ENCODE measurements around the gene CMBL. TPM values are rescaled to one million over a fixed set of nuclear protein-coding genes. Genes with fewer than 3 reads are reported as not detected.

CMBL gene
- total and polyA plus RNA-seq, 2 of the 13 experiments (the other 11 are each of a cell fraction or from before 2014, with no cell fraction given): 11.5 to 17.0 TPM

GRCh38 chr5:10283927-10284635 is 23.6 kb downstream of the CMBL start (continued):
- TF ChIP-seq KDM2A (CRISPR knock-in tag; IDR thresholded peaks at IDR 0.05; ENCODE audit: borderline replicate concordance, low read depth) (peak; percentile 70; the same call in 1 of the 2 replicates), GABPB1 (CRISPR knock-in tag; IDR thresholded peaks at IDR 0.05) (peak; percentile 30; the same call in 1 of the 2 replicates), SMC3 (IDR thresholded peaks at IDR 0.05; ENCODE audit: low read length) (peak; percentile 64; the same call in 1 of the 2 replicates), ZSCAN9 (CRISPR knock-in tag; IDR thresholded peaks at IDR 0.05; ENCODE audit: borderline replicate concordance) (peak; percentile 43; the same call in 1 of the 2 replicates), KDM5B (CRISPR knock-in tag; IDR thresholded peaks at IDR 0.05; ENCODE audit: borderline replicate concordance) (0 out of 2 replicates have a peak, but pooled peaks have one; percentile 47), ZBTB38 (CRISPR knock-in tag; IDR thresholded peaks at IDR 0.05) (peak; percentile 70; the same call in 1 of the 2 replicates), TEAD3 (CRISPR knock-in tag; optimal IDR thresholded peaks at IDR 0.05; ENCODE audit: borderline replicate concordance) (no peak), POGZ (CRISPR knock-in tag; IDR thresholded peaks at IDR 0.05) (peak; percentile 33; the same call in 1 of the 2 replicates), MXI1 (IDR thresholded peaks at IDR 0.05; ENCODE audit: borderline replicate concordance, low read depth, low read length) (peak; percentile 58; the same call in 1 of the 3 replicates), RXRB (CRISPR knock-in tag; IDR thresholded peaks at IDR 0.05; ENCODE audit: borderline replicate concordance) (no peak)
- TF ChIP-seq, protein P1, sequence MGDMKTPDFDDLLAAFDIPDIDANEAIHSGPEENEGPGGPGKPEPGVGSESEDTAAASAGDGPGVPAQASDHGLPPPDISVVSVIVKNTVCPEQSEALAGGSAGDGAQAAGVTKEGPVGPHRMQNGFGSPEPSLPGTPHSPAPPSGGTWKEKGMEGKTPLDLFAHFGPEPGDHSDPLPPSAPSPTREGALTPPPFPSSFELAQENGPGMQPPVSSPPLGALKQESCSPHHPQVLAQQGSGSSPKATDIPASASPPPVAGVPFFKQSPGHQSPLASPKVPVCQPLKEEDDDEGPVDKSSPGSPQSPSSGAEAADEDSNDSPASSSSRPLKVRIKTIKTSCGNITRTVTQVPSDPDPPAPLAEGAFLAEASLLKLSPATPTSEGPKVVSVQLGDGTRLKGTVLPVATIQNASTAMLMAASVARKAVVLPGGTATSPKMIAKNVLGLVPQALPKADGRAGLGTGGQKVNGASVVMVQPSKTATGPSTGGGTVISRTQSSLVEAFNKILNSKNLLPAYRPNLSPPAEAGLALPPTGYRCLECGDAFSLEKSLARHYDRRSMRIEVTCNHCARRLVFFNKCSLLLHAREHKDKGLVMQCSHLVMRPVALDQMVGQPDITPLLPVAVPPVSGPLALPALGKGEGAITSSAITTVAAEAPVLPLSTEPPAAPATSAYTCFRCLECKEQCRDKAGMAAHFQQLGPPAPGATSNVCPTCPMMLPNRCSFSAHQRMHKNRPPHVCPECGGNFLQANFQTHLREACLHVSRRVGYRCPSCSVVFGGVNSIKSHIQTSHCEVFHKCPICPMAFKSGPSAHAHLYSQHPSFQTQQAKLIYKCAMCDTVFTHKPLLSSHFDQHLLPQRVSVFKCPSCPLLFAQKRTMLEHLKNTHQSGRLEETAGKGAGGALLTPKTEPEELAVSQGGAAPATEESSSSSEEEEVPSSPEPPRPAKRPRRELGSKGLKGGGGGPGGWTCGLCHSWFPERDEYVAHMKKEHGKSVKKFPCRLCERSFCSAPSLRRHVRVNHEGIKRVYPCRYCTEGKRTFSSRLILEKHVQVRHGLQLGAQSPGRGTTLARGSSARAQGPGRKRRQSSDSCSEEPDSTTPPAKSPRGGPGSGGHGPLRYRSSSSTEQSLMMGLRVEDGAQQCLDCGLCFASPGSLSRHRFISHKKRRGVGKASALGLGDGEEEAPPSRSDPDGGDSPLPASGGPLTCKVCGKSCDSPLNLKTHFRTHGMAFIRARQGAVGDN (CRISPR knock-in tag; IDR thresholded peaks at IDR 0.05): peak; percentile 58
- TF ChIP-seq, protein P2, sequence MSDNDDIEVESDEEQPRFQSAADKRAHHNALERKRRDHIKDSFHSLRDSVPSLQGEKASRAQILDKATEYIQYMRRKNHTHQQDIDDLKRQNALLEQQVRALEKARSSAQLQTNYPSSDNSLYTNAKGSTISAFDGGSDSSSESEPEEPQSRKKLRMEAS (IDR thresholded peaks at IDR 0.05): peak; percentile 44; the same call in 1 of the 2 replicates
- TF ChIP-seq, protein P3, sequence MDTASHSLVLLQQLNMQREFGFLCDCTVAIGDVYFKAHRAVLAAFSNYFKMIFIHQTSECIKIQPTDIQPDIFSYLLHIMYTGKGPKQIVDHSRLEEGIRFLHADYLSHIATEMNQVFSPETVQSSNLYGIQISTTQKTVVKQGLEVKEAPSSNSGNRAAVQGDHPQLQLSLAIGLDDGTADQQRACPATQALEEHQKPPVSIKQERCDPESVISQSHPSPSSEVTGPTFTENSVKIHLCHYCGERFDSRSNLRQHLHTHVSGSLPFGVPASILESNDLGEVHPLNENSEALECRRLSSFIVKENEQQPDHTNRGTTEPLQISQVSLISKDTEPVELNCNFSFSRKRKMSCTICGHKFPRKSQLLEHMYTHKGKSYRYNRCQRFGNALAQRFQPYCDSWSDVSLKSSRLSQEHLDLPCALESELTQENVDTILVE (CRISPR knock-in tag; IDR thresholded peaks at IDR 0.05): 0 out of 2 replicates have a peak, but pooled peaks have one; percentile 47
- TF ChIP-seq, protein P4, sequence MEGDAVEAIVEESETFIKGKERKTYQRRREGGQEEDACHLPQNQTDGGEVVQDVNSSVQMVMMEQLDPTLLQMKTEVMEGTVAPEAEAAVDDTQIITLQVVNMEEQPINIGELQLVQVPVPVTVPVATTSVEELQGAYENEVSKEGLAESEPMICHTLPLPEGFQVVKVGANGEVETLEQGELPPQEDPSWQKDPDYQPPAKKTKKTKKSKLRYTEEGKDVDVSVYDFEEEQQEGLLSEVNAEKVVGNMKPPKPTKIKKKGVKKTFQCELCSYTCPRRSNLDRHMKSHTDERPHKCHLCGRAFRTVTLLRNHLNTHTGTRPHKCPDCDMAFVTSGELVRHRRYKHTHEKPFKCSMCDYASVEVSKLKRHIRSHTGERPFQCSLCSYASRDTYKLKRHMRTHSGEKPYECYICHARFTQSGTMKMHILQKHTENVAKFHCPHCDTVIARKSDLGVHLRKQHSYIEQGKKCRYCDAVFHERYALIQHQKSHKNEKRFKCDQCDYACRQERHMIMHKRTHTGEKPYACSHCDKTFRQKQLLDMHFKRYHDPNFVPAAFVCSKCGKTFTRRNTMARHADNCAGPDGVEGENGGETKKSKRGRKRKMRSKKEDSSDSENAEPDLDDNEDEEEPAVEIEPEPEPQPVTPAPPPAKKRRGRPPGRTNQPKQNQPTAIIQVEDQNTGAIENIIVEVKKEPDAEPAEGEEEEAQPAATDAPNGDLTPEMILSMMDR (CRISPR knock-in tag; IDR thresholded peaks at IDR 0.05): peak; percentile 90
- TF ChIP-seq, protein P5, sequence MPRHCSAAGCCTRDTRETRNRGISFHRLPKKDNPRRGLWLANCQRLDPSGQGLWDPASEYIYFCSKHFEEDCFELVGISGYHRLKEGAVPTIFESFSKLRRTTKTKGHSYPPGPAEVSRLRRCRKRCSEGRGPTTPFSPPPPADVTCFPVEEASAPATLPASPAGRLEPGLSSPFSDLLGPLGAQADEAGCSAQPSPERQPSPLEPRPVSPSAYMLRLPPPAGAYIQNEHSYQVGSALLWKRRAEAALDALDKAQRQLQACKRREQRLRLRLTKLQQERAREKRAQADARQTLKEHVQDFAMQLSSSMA (CRISPR knock-in tag; IDR thresholded peaks at IDR 0.05): no peak
- TF ChIP-seq, protein P6, sequence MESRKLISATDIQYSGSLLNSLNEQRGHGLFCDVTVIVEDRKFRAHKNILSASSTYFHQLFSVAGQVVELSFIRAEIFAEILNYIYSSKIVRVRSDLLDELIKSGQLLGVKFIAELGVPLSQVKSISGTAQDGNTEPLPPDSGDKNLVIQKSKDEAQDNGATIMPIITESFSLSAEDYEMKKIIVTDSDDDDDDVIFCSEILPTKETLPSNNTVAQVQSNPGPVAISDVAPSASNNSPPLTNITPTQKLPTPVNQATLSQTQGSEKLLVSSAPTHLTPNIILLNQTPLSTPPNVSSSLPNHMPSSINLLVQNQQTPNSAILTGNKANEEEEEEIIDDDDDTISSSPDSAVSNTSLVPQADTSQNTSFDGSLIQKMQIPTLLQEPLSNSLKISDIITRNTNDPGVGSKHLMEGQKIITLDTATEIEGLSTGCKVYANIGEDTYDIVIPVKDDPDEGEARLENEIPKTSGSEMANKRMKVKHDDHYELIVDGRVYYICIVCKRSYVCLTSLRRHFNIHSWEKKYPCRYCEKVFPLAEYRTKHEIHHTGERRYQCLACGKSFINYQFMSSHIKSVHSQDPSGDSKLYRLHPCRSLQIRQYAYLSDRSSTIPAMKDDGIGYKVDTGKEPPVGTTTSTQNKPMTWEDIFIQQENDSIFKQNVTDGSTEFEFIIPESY (CRISPR knock-in tag; IDR thresholded peaks at IDR 0.05): peak; percentile 96
- TF ChIP-seq, protein P7, sequence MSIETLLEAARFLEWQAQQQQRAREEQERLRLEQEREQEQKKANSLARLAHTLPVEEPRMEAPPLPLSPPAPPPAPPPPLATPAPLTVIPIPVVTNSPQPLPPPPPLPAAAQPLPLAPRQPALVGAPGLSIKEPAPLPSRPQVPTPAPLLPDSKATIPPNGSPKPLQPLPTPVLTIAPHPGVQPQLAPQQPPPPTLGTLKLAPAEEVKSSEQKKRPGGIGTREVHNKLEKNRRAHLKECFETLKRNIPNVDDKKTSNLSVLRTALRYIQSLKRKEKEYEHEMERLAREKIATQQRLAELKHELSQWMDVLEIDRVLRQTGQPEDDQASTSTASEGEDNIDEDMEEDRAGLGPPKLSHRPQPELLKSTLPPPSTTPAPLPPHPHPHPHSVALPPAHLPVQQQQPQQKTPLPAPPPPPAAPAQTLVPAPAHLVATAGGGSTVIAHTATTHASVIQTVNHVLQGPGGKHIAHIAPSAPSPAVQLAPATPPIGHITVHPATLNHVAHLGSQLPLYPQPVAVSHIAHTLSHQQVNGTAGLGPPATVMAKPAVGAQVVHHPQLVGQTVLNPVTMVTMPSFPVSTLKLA (IDR thresholded peaks at IDR 0.05): no peak

All from HepG2 (cell line).